Neuron (in vitro differentiated cells): ENCODE measurements around the gene TCP11.

ENCODE experiments used
- H2AFZ ChIP-seq: one replicate; pipeline ENCODE4 v1.6.1; 2013; ENCODE audit warnings: low read depth, mild to moderate bottlenecking, inconsistent platforms, low read length, moderate library complexity
- H3K27me3 ChIP-seq: one replicate; pipeline ENCODE4 v1.6.1; 2013; ENCODE audit warnings: low read length; ENCODE audit not compliant: insufficient read depth
- H3K36me3 ChIP-seq: one replicate; pipeline ENCODE4 v1.6.1; 2013; ENCODE audit warnings: low read length; ENCODE audit not compliant: insufficient read depth
- H3K4me1 ChIP-seq: one replicate; pipeline ENCODE4 v1.6.1; 2013; ENCODE audit warnings: low read length; ENCODE audit not compliant: insufficient read depth
- H3K4me3 ChIP-seq: 2 replicates; pipeline ENCODE4 v1.5.1; 2013; ENCODE audit warnings: mild to moderate bottlenecking, low read length, moderate library complexity
- H3K9me3 ChIP-seq: one replicate; pipeline ENCODE4 v1.6.1; 2013; ENCODE audit warnings: low read length

Gene TCP11

GRCh38 chr6:35141007-35141655 is at the start of gene TCP11:
TSS of gene TCP11 (minus strand) at chr6:35141339. CDS start at chr6:35140870, 469 bp downstream.
- Histone ChIP-seq H3K9me3 (no peaks in the 10 kb centered on the region), H3K36me3 (no peaks in the 10 kb centered on the region), H3K27me3 (no peaks in the 10 kb centered on the region), H2AFZ (peak within 1 kb of the TSS; percentile 59), H3K4me3 (no peak within 1 kb of the TSS), H3K4me1 (peaks cover 11% of the 10 kb centered on the region)

- H3K4me3 ChIP-seq, result no peak overlapping the region
- H2AFZ ChIP-seq, result no peak overlapping the region
- H3K36me3 ChIP-seq, result no peaks in the 10 kb centered on the region
- H3K9me3 ChIP-seq, result peaks cover 2% of the 10 kb centered on the region
- H3K4me1 ChIP-seq, result peaks cover 6% of the 10 kb centered on the region
- no peaks in the 10 kb centered on the region for H3K27me3 ChIP-seq
Observed at GRCh38 chr6:35190306-35190705, 49.2 kb upstream of the TCP11 start.

GRCh38 chr6:35188886-35189285 is 47.7 kb upstream of the TCP11 start:
- Histone ChIP-seq H3K36me3 (no peaks in the 10 kb centered on the region), H3K27me3 (no peaks in the 10 kb centered on the region)

DNA sequence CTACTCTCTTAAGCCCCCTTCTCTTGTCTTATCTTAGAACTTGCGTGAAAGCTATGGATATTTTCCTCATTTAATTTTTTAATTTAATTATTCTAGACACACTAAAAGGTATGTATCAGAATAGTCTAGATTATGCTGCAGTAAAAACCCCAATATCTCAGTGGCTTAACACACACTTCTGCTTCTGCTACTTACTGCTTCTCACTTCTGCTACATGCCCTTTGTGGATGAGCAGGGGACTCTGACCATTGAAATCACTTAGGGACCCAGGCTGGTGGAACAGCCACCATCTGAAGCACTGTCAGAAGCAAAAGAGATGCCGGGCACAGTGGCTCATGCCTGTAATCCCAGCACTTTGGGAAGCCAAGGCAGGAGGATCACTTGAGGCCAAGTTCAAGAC is 45.4 kb upstream of the TCP11 start:
- Histone ChIP-seq H2AFZ (no peak overlapping the region), H3K27me3 (no peaks in the 10 kb centered on the region), H3K4me1 (peaks cover 5% of the 10 kb centered on the region), H3K36me3 (no peaks in the 10 kb centered on the region), H3K4me3 (no peak overlapping the region), H3K9me3 (peaks cover 2% of the 10 kb centered on the region)

More at GRCh38 chr6:35188886-35189285, 47.7 kb upstream of the TCP11 start:
- H3K4me1 ChIP-seq, result peaks cover 6% of the 10 kb centered on the region
- peaks cover 2% of the 10 kb centered on the region for H3K9me3 ChIP-seq
- no peak overlapping the region for H2AFZ ChIP-seq
- no peak overlapping the region for H3K4me3 ChIP-seq

- Histone ChIP-seq H3K36me3 (no peaks in the 10 kb centered on the region), H2AFZ (no peak overlapping the region), H3K4me1 (peaks cover 5% of the 10 kb centered on the region), H3K27me3 (no peaks in the 10 kb centered on the region), H3K4me3 (no peak overlapping the region), H3K9me3 (peaks cover 2% of the 10 kb centered on the region)
Observed at GRCh38 chr6:35185971-35186370, 44.8 kb upstream of the TCP11 start.

- H3K36me3 ChIP-seq, result no peaks in the 10 kb centered on the region
- peaks cover 2% of the 10 kb centered on the region for H3K9me3 ChIP-seq
- H3K27me3 ChIP-seq, result no peaks in the 10 kb centered on the region
- H3K4me1 ChIP-seq, result peaks cover 5% of the 10 kb centered on the region
- no peak overlapping the region for H2AFZ ChIP-seq
- no peak overlapping the region for H3K4me3 ChIP-seq
Observed at GRCh38 chr6:35185302-35185681, 44.2 kb upstream of the TCP11 start.

- no peaks in the 10 kb centered on the region for H3K27me3 ChIP-seq
- no peaks in the 10 kb centered on the region for H3K36me3 ChIP-seq
- H3K4me1 ChIP-seq, result peaks cover 5% of the 10 kb centered on the region
- no peak overlapping the region for H2AFZ ChIP-seq
- H3K9me3 ChIP-seq, result peaks cover 2% of the 10 kb centered on the region
- H3K4me3 ChIP-seq, result no peak overlapping the region
Observed at GRCh38 chr6:35184580-35185301, 43.6 kb upstream of the TCP11 start.

DNA sequence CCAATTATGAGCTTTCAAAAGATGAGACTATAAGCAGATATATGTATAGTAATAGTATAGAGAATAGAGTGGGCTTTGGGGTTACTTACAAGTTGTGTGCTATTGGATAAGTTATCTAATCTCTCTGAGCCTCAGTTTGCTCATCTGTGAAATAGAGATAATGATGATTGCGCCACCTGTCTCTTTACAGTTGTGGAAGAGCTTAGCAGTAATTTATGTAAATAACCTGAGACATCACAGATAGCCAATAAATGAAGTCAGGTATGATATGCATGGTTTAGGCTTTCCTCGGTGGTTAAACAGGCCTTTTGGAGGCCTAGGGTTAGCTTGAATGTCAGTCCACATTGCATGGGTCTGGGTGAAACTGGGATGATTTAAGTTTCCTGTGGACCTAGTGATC is 42.8 kb upstream of the TCP11 start:
- Histone ChIP-seq H3K4me1 (peaks cover 10% of the 10 kb centered on the region), H2AFZ (no peak overlapping the region), H3K36me3 (no peaks in the 10 kb centered on the region), H3K27me3 (no peaks in the 10 kb centered on the region), H3K9me3 (peaks cover 2% of the 10 kb centered on the region), H3K4me3 (no peak overlapping the region)

GRCh38 chr6:35183281-35183680 is 42.1 kb upstream of the TCP11 start:
- H3K27me3 ChIP-seq, result no peaks in the 10 kb centered on the region
- no peaks in the 10 kb centered on the region for H3K36me3 ChIP-seq
- no peak overlapping the region for H3K4me3 ChIP-seq
- H2AFZ ChIP-seq, result no peak overlapping the region
- H3K4me1 ChIP-seq, result peaks cover 12% of the 10 kb centered on the region
- no peaks in the 10 kb centered on the region for H3K9me3 ChIP-seq

DNA sequence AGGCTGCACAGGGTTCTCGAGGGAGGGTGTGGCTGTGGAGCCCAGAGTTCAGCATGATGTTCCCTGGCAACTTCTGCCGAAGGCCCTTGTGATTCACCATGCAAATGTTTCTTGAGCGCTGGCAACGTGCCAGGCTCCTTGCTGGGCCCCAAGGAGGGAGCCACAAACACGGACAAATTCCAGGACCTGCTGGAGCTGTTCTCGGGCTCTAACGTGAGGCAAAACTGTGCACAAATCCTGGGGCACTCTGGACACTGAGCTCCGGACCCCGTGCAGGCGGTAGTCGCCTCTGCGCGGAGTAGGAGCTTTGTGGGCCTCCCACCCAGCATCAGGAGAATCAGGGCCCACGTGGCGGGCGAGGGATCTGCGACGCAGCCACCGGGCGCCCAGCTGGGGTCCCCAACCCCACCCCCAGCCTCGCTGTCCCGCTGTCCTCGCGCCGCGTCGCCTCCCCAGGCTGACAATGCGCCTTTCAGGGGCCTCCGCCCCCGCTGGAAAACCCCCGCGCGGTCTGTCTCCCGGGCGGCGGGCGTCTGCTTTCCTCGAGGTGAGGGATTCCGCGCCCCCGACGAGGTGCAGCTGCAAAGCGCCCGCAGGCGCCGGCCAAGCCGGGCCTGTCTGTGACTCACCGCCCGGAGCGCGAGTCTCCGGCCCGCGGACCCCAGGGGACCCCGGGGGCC is 40.9 kb upstream of the TCP11 start:
- H3K4me1 ChIP-seq, result peaks cover 12% of the 10 kb centered on the region
- H3K4me3 ChIP-seq, result no peak overlapping the region
- H3K27me3 ChIP-seq, result no peaks in the 10 kb centered on the region
- no peaks in the 10 kb centered on the region for H3K36me3 ChIP-seq
- no peak overlapping the region for H2AFZ ChIP-seq
- no peaks in the 10 kb centered on the region for H3K9me3 ChIP-seq

GRCh38 chr6:35181308-35181932 is 40.3 kb upstream of the TCP11 start:
- Histone ChIP-seq H3K36me3 (no peaks in the 10 kb centered on the region), H2AFZ (no peak overlapping the region), H3K27me3 (no peaks in the 10 kb centered on the region), H3K9me3 (no peaks in the 10 kb centered on the region), H3K4me1 (peaks cover 12% of the 10 kb centered on the region), H3K4me3 (no peak overlapping the region)

DNA sequence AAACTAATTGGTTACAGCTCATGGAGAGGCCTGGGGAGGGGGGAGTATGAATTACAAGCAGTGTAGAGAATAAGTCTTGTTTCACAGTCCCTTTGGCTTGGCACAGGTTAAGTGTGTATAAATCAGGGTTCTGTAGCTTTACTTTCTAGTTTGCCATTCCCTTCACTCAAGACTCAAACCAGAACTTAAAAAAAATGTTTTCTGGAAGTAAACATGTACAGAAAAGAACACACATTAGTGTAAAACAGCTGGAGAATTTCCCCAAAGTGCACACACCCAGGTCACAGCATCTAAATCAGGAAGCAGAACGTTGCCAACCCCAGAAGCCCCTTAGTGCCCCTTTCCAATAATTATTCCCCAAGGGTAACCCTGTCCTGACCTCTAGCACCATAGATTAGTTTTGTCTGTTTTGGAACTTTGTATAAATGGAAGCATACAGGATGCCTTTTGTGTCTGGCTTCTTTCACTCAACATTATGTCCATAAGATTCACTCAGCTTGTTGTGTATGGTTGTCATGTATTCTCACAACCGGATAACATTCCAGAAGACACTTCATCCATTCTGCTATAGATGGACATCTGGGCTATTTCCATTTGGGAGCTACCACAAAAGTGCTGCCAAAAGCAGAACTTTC is 38.9 kb upstream of the TCP11 start:
- no peaks in the 10 kb centered on the region for H3K36me3 ChIP-seq
- H3K4me1 ChIP-seq, result peaks cover 12% of the 10 kb centered on the region
- no peaks in the 10 kb centered on the region for H3K27me3 ChIP-seq
- no peaks in the 10 kb centered on the region for H3K9me3 ChIP-seq
- no peak overlapping the region for H2AFZ ChIP-seq
- no peak overlapping the region for H3K4me3 ChIP-seq
